ENCODE measurements around the gene RIN2.

DNA sequence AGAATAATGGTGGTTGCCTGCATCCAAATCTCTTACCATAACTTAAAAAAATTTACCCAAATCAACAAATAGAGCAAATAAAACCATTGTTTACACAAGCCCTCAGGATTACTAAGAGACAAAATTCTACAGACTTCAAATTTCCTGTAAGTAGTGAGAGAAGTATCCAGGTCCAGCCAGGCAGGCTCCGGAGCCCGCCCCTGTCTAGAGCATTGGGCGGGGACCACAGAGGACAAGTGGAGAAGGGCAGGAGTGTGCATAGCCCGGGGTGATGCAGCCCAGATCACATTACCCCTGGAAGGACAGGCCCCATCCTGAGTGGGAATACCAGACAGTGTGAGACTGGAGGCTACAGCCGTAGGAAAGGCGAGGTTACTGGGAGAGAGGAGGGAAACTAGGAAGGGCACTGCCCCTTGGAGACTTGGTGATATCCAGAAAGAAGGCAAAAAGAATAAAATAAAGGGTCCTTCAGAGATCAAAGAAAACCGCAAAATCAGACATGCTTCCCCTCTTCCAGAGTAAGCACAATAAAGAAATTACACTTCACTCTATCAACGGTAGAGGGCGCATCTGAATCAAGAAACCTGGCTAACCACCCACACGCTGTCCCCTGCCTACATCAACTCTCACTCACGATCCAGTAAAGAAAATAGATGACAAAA, 26.6 kb downstream of the RIN2 start:
- TF ChIP-seq, protein P1, sequence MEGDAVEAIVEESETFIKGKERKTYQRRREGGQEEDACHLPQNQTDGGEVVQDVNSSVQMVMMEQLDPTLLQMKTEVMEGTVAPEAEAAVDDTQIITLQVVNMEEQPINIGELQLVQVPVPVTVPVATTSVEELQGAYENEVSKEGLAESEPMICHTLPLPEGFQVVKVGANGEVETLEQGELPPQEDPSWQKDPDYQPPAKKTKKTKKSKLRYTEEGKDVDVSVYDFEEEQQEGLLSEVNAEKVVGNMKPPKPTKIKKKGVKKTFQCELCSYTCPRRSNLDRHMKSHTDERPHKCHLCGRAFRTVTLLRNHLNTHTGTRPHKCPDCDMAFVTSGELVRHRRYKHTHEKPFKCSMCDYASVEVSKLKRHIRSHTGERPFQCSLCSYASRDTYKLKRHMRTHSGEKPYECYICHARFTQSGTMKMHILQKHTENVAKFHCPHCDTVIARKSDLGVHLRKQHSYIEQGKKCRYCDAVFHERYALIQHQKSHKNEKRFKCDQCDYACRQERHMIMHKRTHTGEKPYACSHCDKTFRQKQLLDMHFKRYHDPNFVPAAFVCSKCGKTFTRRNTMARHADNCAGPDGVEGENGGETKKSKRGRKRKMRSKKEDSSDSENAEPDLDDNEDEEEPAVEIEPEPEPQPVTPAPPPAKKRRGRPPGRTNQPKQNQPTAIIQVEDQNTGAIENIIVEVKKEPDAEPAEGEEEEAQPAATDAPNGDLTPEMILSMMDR (IDR thresholded peaks at IDR 0.05) = peak; percentile 67 to 83
- TF ChIP-seq POLR2A (IDR thresholded peaks at IDR 0.05) (no peak), EP300 (IDR thresholded peaks at IDR 0.05) (no peak), POLR2AphosphoS5 (IDR thresholded peaks at IDR 0.05) (no peak)

Data from suprapubic skin (tissue), 4 donors.